Neutrophil (primary cell): Measurements from ENCODE around the gene BCAS1.

ENCODE experiments used
- H3K27ac ChIP-seq: fragments of 200-600 bp; sonication (generic); 2 replicates; pipeline ENCODE4 v1.5.1; 2016; ENCODE audit warnings: mild to moderate bottlenecking, moderate library complexity
- H3K27me3 ChIP-seq: fragments of 200-600 bp; sonication (generic); 2 replicates; pipeline ENCODE4 v1.6.0; 2016; ENCODE audit warnings: mild to moderate bottlenecking
- H3K36me3 ChIP-seq: fragments of 200-600 bp; sonication (generic); 2 replicates; pipeline ENCODE4 v1.5.1; 2017
- H3K4me1 ChIP-seq, 2 experiments: fragments of 200-600 bp in 1 of 2; sonication (generic) in 1 of 2; 1 replicate in 1 of 2; 2 replicates in 1 of 2; pipeline versions ENCODE4 v1.5.1 to v1.6.1; 2013 to 2016; ENCODE audit warnings: low read depth in 1 of 2, low read length in 1 of 2, mild to moderate bottlenecking in 1 of 2, moderate library complexity in 1 of 2; ENCODE audit not compliant: control insufficient read depth in 1 of 2, insufficient read depth in 1 of 2
- H3K4me3 ChIP-seq, 2 experiments: fragments of 200-600 bp in 1 of 2; sonication (generic) in 1 of 2; 1 replicate in 1 of 2; 2 replicates in 1 of 2; pipeline ENCODE4 v1.5.1; 2013 to 2016; ENCODE audit warnings: low read depth in 1 of 2, low read length in 1 of 2, mild to moderate bottlenecking in 1 of 2, moderate library complexity in 1 of 2
- H3K9me3 ChIP-seq: fragments of 200-600 bp; sonication (generic); 2 replicates; pipeline ENCODE4 v1.5.1; 2016
- CTCF ChIP-seq: fragments of 200-600 bp; sonication (generic); IDR thresholded peaks from 2 replicates; pipeline ENCODE4 v1.5.1; 2016; ENCODE audit warnings: antibody characterized with exemption

BCAS1 gene

GRCh38 chr20:54065601-54066038 is 4.8 kb downstream of the BCAS1 start:
- no peaks in the 10 kb centered on the region for H3K36me3 ChIP-seq
- no peaks in the 10 kb centered on the region for H3K27me3 ChIP-seq
- no peak for TF ChIP-seq CTCF
- no peak overlapping the region for H3K4me3 ChIP-seq
- H3K9me3 ChIP-seq, result no peaks in the 10 kb centered on the region
- H3K4me1 ChIP-seq, result no peaks in the 10 kb centered on the region
- no peak overlapping the region for H3K27ac ChIP-seq

GRCh38 chr20:54064939-54065338 is 5.5 kb downstream of the BCAS1 start:
- TF ChIP-seq CTCF, result no peak
- Histone ChIP-seq H3K9me3 (no peaks in the 10 kb centered on the region), H3K27me3 (no peaks in the 10 kb centered on the region), H3K36me3 (no peaks in the 10 kb centered on the region), H3K27ac (no peak overlapping the region), H3K4me1 (no peaks in the 10 kb centered on the region), H3K4me3 (no peak overlapping the region)

- no peak for TF ChIP-seq CTCF
- Histone ChIP-seq H3K36me3 (no peaks in the 10 kb centered on the region), H3K9me3 (no peaks in the 10 kb centered on the region), H3K4me3 (no peak overlapping the region), H3K4me1 (no peaks in the 10 kb centered on the region), H3K27ac (no peak overlapping the region), H3K27me3 (no peaks in the 10 kb centered on the region)
Observed at GRCh38 chr20:54063992-54064676, 6.3 kb downstream of the BCAS1 start.

- TF ChIP-seq CTCF, result no peak
- Histone ChIP-seq H3K4me1 (no peaks in the 10 kb centered on the region), H3K36me3 (no peaks in the 10 kb centered on the region), H3K27me3 (no peaks in the 10 kb centered on the region), H3K27ac (no peak overlapping the region), H3K9me3 (no peaks in the 10 kb centered on the region), H3K4me3 (no peak overlapping the region)
Observed at GRCh38 chr20:54063580-54063979, 6.8 kb downstream of the BCAS1 start.

- no peaks in the 10 kb centered on the region for H3K36me3 ChIP-seq
- no peaks in the 10 kb centered on the region for H3K9me3 ChIP-seq
- no peak for TF ChIP-seq CTCF
- H3K4me3 ChIP-seq, result no peak overlapping the region
- H3K27me3 ChIP-seq, result no peaks in the 10 kb centered on the region
- no peak overlapping the region for H3K27ac ChIP-seq
- no peaks in the 10 kb centered on the region for H3K4me1 ChIP-seq
Observed at GRCh38 chr20:54062812-54063280, 7.5 kb downstream of the BCAS1 start.
